DMS114 treated with DMSO at 0.1 percent for 48 hours (cell line): Measurements from ENCODE around the gene WNT11.
"Not testable (repeated sequence)": the region's sequence is repeated elsewhere in the genome, so short reads cannot be mapped to it uniquely, and the experiment has no call there.

Source experiments
- DNase-seq: peaks from one replicate; lab custom pipeline; 2025; ENCODE audit not compliant: unreplicated experiment; lab: John Stamatoyannopoulos, UW

Gene WNT11

DNA sequence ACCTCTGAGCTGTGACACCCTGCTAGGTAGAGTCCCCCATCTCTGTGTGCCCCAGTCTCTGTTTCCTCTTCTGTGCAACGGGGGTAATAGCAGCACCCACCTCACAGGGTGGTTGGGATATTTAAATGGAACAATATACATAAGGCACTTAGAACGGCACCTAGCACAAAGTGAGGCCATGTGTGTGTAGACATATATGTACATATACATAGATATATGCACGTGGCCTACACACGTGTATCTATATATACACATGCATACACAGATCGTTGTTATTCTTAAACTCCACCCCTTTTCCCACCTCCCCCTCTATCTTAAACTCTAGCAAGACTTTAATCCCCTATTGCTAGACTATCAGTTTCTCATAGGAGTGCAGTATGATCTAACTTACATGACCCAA, 2.4 kb downstream of the WNT11 start:
- DNase-seq = no peak

DNA sequence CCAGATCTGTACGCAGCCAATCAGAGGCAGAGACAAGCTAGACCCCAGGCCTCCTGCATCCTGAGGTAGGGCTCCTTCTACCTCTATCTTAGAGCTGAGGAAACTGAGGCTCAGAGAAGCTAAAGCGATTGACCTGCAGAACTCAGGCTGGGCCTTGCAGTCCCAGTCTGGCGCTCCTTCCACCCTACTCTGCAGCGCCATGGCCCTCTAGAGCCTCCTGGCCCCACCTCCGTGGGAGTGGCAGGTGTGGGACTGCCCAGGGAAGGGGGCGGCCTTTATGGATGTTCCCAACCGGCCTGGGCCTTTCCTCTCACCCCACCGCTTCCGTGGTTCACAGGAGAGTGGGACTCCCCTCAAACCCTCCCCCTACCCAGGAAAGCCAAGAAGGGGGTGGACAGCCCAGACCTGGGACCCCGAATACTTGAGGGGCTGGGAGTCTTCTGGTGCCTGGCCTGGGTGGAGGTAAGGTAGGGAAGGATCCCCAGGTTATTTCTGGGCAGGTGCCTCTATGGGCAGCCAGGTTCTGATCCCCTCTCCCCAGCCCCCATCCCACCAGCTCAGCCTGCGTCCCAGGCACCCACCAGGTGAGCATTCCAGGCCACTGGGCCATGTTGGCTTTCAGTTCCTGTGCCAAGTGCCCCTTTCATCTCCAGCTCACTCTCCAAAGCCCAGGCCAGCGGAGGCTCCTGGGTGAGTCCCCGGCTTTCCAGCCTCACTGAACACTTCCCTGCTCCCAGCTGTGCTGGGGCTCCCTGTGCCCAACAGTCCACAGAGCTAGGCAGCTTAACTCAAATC, 3.0 kb downstream of the WNT11 start:
- no peak for DNase-seq

DNA sequence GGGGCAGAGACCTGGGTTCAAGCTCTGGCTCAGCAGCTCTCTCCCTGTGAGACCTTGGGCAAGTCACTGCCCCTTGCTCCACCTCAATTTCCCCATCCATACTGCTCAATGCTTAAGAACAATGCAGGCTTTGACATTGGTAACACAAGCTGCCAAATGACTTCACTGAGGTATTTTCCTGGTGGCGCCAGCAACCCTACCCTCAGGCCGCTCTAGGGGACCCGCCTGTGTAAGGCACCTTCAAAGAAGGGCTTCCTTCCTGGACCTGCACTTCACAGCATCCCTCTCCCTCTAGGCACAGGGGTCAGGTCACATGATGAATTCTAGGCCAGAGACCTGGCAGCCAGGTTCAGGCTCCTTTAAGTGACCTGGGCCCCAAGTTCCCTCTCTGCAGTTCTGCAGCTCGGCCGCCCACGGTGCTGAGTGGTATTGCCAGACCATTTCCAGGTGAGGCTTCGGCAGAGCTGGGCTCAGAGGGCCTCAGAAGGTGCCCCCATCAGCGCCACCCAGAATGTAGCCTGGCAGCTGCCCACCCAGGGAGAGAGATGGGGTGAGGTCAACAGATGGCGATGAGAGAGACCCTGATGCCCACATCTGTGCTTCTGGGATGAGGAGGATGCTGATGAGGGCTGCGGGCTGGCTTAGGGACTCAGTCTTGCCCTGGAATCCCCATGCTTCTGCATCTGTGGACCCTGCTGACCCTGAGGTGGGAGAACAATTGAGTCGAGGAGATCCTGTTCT, 4.5 kb downstream of the WNT11 start:
- no peak for DNase-seq

DNA sequence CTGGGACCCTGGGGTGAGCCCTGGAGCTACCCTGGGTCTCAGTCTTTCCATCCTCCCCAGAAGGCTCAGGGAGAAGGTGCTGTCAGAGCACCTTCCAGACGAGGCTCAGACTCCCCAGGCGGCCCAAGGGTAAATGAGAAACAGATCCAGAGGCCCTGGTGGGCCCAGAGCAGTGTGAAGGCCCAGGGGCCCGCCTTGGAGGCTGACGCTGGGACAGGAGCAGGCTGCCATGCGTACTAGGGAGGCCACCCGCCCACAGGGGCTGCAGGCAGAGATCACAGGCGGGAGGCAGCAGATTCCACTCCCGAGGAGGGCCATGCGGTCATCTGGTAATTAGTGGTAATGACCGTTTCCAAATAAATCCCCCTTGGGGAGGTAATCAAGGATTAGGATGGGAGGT, 5.2 kb downstream of the WNT11 start:
- no peak for DNase-seq

DNA sequence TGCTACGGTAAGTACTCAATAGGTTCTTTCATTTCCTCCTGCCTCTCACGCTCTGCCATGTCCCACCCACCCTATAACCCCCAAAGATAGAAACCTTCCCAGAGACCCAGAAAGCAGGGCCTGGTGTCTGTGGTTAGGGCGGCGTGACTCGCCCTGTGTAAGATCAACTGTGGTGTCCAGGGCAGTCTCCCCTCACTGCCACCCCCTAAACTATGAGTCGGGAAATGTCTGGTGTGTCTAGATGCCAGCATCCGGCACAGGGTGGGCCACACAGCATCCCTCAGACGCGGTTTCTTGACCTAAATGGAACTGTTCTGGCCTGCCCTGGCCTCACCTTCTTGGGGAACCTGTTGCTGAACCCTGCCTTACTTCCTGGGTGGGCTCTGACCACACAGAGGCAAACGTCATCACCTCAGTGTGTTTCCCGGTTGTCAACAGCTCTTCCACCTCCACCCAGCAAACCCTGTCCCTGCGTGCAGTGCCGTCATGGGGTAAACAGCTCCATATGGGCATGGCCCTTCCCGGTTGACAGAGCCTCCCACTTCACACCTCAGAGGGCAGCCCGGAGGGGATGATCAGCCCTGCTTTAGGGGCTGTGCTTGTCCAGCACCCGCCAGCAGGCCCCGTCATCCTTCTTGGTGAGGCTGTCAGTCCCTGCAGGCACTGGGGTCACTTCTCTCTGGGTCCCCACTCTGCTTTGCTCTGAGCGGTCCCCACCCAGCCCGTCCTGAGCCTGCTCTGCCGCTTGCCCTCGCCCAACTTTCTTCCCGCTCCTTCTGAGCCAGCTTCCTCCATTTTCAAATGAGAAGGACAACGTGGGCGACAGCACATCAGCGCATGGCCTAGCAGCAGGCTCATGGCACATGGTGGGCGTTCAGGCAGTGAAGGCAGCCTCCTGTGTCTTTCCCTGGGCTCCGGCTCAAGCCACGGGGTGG, 6.0 kb downstream of the WNT11 start:
- DNase-seq = no peak

DNA sequence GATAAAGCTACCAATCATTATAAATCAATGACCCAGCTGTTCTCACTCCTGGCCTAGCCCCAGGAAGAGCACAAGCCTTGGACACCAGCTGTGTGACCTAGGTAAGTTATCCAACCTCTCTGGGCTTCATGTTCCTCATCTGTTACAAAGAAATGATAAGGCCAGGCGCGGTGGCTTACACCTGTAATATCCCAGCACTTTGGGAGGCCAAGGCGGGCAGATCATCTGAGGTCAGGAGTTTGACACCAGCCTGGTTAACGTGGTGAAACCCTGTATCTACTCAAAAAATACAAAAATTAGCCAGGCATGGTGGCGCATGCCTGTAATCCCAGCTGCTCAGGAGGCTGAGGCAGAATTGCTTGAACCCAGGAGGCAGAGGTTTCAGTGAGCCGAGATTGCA, 7.6 kb downstream of the WNT11 start:
- not testable (repeated sequence) for DNase-seq

DNA sequence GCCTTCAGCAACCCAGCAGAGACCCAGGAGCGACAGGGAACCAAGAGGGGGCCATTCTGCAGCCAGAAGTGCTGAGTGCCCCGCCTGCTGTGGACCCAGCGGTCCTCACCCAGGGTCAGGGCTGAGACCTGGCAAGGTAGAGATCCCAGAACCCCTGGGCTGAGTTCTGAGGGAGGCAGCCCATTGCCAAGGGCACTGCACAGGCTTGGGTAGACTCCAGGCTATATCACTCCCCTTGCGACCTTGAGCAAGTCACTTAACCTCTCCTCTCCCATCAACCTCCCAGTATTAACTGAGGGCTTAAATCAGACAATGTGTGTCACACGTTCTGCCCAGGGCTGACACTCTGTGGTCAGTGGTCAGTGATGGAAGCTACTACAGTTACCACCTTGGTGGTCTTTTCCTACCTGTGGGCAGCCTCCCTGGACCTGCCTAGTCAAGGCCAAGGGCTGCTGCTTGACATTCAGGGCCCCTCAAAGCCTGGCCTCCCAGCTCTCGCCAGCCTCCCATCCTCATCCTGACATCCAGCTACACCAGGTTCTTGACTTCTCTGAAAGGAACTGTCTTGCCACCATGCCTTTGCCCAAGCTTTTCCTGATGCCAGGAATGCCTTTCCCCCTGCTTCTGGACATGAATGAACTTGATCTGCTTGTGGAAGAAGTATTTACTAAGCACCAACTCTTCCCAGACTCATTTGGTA, 8.2 kb downstream of the WNT11 start:
- DNase-seq = no peak

DNA sequence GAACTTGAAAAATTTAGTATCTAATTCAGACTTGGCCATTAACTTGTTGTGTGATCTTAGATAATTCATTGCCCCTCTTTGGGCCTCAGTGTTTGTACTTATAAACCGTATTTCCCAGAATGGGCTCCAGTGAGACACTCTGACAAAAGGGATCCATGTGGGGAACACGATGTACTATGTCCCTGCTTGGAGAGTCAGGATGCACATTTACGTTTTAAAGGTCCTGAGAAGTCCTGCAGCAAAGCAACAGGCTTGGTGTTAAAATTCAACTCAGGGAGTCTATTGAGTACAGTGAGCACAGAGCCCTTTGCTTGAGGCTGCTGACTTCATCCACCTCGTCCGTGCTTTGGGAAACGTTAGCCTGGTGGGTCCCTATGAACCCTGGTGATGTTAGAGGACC, 9.0 kb downstream of the WNT11 start:
- no peak for DNase-seq

DNA sequence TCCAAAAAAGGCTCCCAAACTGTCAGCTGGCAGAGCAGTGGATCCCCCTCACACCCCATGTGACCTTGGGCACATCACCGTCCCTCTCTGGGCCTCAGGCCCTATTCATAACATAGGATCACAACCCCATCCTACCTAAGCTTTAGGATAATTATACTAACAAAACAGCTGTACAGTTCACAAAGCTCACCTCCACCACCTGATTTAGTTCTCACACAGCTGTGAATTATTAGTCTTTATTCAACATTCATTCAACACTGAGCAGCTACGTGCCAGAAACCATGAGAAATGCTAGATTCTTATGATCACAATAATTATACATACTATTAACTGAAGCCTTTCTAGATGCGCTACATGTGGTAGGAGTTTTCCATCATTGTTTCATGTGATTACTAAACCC, 9.5 kb downstream of the WNT11 start:
- no peak for DNase-seq

DNA sequence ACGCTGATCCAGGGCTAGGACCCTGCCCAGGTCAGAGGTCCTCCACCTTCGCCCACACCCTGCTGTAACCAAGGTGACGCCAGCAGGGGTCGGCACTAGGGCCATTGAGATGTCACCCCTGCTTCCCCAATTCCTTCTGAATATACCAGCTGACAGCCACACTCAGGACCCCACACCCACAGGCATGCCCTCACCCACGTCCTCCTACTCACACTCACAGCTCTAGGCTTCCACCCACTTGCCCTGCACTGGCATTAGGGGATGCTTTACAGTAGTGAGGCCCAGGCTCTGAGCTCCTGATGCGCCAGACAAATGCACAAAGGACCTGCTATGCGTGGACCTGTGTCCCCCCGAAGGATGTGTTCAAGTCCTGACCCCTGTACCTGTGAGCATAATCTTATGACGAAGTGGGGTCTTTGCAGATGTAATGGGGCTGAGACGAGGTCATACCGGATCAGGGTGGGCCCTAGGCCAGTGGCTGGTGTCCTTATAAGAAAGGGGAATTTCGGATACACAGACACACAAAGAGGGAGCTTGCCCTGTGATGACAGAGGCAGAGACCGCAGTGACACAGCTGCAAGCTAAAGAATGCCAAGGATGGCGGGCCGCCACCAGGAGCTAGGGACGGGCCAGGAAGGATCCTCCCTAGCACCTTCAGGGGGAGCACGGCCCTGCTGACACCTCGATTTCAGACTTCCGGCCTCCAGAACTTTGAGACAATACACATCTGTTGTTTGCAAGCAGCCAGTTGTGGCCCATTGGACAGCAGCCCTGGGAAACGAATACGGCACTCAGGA, 11.2 kb downstream of the WNT11 start:
- DNase-seq = no peak

DNA sequence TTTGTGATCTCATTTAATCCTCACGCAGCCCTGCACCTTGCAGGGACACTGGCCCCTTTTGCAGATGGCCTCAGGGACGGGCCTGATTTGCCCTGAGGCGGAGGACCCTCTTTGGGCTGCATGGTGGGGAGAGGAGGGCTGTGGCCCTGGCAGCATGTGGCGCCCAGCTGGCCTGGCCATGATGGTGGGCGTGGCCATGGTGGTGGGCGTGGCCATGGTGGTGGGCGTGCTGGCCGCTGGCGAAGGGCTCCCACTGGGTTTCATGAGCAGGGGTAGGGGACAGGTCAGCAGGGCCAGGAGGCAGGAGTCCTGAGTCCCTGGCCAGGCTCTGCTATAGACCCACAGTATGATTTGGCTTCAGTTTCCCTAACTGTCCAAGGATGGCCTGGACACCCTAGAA, 13.1 kb downstream of the WNT11 start:
- DNase-seq = no peak

DNA sequence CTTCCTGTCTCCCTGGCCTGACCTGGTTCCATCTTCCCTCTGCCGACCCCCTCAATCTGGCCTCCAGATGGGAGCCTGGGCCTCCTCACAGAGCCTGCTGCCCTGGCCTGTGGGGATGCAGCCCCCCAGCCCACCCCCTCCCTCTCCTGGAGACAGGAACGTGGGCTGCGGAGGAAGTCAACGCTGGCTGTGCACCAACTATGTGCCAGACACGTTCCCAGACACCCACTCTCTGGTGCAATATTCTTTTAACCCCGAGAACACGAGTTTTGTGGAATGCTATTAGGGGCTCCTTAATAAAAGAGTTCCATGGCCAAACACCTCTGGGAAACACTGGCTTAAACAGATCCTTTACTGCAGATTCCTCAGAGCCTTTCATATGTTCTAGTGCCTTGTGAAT, 15.9 kb downstream of the WNT11 start:
- no peak for DNase-seq

DNA sequence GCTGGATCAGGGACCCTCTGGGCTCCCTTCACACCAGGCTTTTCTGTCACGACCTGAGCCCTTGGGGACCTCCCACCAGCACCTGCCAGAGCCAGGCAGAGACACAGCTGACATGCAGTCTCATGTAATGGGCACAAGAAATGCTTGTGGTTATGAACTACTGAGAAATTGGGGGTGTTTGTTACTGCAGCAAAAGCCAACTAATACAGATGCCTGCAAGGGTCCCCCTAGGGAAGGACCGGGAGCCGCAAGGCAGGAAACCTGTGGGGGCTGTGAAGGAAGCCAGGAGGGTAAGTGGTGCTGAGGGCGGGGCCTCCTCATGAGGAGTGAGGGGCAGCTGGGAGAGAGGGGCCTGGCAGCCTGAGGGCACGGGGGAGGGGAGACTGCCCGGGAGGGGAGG, 16.6 kb downstream of the WNT11 start:
- no peak for DNase-seq

DNA sequence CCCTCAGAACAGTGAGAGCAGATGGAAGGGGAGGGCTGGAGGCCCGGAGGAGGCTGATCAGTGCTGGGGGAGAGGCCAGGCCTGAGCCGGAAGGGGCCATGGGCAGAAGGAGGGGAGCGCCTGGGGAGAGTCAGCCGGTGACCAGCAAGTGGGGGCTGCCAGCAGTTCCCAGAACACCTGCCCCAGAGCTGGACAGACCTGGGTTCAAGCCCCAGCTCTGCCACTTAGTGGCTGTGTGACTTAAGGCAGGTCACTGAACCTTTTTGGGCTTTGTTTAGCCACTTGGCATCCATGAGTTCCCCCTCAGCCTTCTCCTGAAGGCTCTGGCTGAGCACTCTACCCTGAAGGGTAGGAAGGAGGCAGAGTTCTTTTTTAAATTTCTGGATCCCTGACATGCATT, 17.4 kb downstream of the WNT11 start:
- DNase-seq = no peak

DNA sequence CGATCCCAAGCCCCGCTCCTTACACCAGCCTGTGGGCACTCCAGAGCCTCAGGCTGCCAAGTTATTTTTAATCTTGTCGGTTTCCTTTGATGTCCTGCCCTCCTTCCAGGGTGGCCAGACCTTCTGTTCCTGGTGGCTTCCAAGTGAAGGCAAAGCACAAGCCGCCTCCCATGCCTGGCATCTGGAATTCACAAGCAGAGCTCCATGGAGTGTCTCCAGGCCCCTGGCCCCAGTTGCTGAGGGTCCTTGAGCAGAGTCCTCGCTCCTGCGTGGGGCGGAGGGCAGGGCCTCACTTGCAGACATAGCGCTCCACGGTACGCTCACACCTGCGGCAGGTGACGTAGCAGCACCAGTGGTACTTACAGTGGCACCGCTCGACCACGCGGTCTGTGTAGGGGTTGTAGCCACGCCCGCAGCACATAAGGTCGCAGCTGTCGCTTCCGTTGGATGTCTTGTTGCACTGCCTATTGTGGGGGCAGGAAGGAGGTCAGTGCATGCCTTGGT, 19.5 kb downstream of the WNT11 start:
- no peak for DNase-seq

DNA sequence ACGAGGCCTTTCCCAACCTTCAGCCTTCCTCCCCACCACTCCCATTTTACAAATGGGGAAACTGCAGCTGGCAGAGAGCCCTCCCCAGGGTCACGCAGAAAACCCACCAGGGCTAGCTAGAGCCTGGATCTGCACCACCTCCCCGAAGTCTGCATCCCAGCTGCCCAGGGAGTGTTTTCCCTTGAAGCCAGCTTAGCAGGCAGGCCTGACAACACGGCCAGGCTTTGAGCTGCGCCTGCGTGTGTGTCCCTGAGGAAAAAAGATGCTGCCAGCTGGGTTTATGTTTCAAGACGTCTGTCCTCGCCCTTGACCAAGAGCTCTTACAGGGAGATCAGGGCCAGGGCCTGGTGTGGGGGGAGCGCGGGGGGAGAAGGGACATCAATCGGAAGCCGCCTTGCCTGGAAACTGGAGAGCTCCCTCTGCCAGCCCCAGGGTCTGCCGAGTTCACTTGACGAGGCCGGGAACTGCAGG, 20.3 kb downstream of the WNT11 start:
- DNase-seq = no peak

DNA sequence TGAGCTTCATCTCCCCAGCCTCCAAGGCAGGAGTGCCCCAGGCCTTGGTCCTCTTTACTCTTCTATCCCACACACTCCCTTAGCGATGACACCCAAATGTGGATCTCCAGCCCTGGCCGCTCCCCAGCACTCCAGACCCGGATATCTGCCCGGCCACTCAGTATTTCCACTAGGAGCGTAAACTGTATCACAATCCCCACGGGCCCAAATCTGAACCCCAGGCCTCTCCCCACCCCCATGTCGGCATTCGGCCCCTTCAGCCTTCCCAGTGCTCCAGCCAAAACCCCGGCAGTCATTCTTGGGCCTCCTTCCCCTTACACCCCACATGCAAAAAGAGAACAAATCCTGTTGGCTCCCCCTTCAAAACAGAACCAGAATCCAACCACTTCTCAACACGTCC, 20.8 kb downstream of the WNT11 start:
- DNase-seq = no peak

DNA sequence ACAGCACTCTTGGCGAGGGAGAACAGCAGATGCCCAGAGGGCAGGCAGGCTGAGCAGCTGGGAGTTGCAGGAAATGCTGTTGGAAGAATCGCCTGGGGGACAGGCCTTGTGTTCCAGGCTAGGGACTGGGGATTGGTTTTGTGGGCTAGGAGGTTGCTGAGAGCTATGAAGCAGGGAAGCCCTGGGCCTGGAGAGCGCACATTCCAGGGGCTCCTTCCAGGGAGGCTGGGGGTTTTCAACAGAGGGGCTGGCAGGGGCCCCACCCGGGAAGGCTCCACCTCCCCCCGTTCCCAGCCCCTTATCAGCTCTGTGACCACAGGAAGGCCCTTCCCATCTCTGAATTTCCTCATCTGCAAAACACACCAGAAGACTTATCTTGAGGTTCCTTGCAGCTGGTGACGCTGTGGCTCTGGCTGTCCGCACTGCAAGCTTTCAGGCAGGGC, 21.7 kb downstream of the WNT11 start:
- DNase-seq = no peak

DNA sequence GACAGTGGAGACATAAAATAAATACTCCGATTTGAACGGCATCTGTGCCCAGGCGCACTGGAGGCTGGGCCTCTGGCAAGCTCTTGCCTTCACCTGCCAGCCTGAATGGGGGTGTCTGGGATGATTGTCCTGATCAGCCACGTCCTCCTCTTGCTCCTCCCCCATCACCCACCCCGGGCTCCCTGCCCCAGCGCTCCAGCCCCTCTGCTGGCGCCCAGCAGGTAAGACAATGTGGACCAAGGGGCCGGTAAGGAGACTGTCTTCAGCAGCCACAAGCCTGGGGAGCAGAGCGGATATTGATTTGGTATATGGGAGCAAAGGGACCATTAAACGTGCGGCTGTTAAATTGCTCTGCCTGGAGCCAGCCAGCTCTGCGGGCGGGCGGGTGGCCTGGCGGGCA, 24.9 kb downstream of the WNT11 start:
- no peak for DNase-seq

DNA sequence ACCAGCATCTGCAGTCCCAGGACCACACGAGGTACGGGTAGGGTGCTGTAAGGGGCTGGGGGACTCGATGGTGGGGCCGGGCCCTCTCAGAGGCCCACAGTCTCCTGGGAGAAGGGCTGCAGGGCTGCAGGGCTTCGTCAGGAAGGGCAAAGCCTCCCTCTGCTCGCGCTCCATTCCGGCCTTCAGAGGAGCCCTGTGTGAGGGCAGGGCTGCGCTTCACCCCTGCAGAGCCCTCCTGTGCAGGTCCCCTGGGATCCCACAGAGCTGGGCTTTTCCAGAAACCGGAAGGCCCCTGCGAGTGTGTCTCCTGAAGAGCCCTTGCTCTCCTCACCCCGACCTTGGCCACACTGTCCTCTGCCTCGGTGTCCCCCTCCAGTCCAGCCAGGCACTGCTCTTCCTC, 27.2 kb downstream of the WNT11 start:
- DNase-seq = no peak
